Bronchial epithelial cell (primary cell): ENCODE measurements around the gene CSTF1. TPM values are rescaled to one million over a fixed set of nuclear protein-coding genes. Genes with fewer than 3 reads are reported as not detected.

Source experiments
- DNase-seq: peaks from one replicate; pipeline ENCODE4 v3.0.0-alpha.2; 2010; ENCODE audit warnings: low read depth
- FAIRE-seq: peaks from 2 replicates; lab custom pipeline; 2011; peaks lifted over from hg19 to GRCh38; lab: Jason Lieb, UNC
- H3K27me3 ChIP-seq: 2 replicates; pipeline ENCODE4 v1.5.1; 2011; ENCODE audit warnings: low read length; ENCODE audit not compliant: control insufficient read depth, insufficient read depth
- H3K36me3 ChIP-seq: 2 replicates; pipeline ENCODE4 v1.5.1; 2011; ENCODE audit warnings: low read length; ENCODE audit not compliant: control insufficient read depth, insufficient read depth
- H3K4me3 ChIP-seq: 2 replicates; pipeline ENCODE4 v1.5.1; 2011; ENCODE audit warnings: mild to moderate bottlenecking, low read depth, low read length, control low read depth
- CTCF ChIP-seq: IDR thresholded peaks from 2 replicates; pipeline ENCODE4 v1.5.1; 2011; ENCODE audit warnings: mild to moderate bottlenecking, moderate library complexity, low read length, control low read depth, inconsistent platforms; ENCODE audit not compliant: insufficient read depth, severe bottlenecking
- total RNA-seq: library from RNA; depleted of rRNA; stranded (reverse); fragments of >200 nt; gene quantifications from 2 replicates; pipeline ENCODE4 v1.2.1, GENCODE V29; 2014

CSTF1 gene
- total RNA-seq, 1 donor from 2014 or later = 21.9 TPM

GRCh38 chr20:56428881-56429280 lies 36.4 kb downstream of the CSTF1 start:
- Histone ChIP-seq H3K4me3 (no peak overlapping the region), H3K36me3 (no peaks in the 10 kb centered on the region), H3K27me3 (no peaks in the 10 kb centered on the region)
- DNase-seq (no peak), FAIRE-seq (no peak)
- TF ChIP-seq CTCF = no peak

DNA sequence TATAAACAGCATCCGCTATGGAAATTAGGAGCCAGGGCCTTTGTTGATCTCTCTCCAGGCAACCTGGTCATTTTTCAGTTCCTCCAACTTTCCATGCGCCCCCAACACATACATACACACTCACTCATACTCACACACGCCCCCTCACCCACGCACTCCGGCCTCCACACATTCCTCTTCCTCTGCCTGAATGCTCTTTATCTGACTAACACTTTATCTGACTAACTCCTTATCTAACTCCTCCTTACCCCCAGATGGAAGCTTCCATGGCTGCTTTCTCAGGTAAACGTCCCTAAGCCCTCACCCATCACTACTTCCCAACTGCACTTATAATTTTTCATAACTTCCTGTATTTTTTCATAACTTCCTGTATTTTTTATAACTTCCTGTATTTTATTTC lies 37.1 kb downstream of the CSTF1 start:
- no peak overlapping the region for H3K4me3 ChIP-seq
- no peaks in the 10 kb centered on the region for H3K27me3 ChIP-seq
- FAIRE-seq (no peak), DNase-seq (peak; percentile 44)
- no peaks in the 10 kb centered on the region for H3K36me3 ChIP-seq
- TF ChIP-seq CTCF = no peak

- H3K27me3 ChIP-seq = no peaks in the 10 kb centered on the region
- no peak for FAIRE-seq
- H3K4me3 ChIP-seq = no peak overlapping the region
- DNase-seq = no peak
- TF ChIP-seq CTCF = no peak
- no peaks in the 10 kb centered on the region for H3K36me3 ChIP-seq
Observed at GRCh38 chr20:56429941-56430340, 37.5 kb downstream of the CSTF1 start.

DNA sequence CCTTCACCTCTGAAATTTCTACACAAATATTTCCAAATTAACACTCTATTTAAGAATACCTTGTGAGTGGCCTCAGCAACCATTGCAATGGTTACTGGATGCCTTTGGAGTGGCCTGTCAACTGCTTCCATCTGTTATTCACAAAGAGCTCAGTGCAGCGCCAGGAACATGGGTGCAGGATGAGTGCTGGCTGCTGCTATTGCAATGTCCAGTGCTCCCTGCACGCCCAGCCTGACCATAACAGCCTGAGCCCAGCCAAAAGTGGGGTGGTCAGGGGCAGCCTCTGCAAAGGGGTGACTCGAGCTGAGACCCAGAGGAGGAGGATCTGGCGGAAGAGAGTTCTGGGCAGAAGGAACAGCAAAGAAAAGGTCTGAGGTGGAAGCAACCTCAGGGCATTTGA lies 38.0 kb downstream of the CSTF1 start:
- FAIRE-seq = no peak

GRCh38 chr20:56430957-56431356 lies 38.5 kb downstream of the CSTF1 start:
- H3K36me3 ChIP-seq = no peaks in the 10 kb centered on the region
- H3K27me3 ChIP-seq = no peaks in the 10 kb centered on the region
- DNase-seq (no peak), FAIRE-seq (no peak)
- no peak for TF ChIP-seq CTCF
- no peak overlapping the region for H3K4me3 ChIP-seq

More for the DNA sequence above, 38.0 kb downstream of the CSTF1 start:
- no peak overlapping the region for H3K4me3 ChIP-seq
- H3K27me3 ChIP-seq = no peaks in the 10 kb centered on the region
- DNase-seq = no peak
- TF ChIP-seq CTCF = no peak
- no peaks in the 10 kb centered on the region for H3K36me3 ChIP-seq

DNA sequence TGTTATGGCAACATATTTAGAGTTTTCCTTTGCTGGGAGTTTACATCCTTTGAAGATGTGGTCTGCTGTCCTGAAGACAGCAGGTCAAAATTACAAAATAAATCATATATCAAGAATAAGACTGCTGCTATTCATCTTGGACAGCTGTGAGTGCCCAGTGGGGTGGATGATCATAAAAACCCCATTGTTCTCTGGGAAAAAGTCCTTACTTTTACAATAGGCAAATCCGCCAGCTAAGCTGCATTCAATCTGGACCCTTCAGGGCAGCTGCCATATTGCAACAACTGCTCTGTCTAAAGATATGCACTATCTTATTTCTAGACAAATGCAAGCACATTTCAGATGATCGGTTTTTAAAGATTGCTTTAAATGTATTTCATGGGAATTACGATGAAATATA lies 39.0 kb downstream of the CSTF1 start:
- no peaks in the 10 kb centered on the region for H3K27me3 ChIP-seq
- H3K4me3 ChIP-seq = no peak overlapping the region
- no peak for TF ChIP-seq CTCF
- DNase-seq = no peak
- no peak for FAIRE-seq
- H3K36me3 ChIP-seq = no peaks in the 10 kb centered on the region
